Heart left ventricle (tissue), 16 donors: ENCODE measurements around the gene CHD8. TPM values are rescaled to one million over a fixed set of nuclear protein-coding genes. Genes with fewer than 3 reads are reported as not detected.

Source experiments
- ATAC-seq, 4 donors: fragments of 200-7000 bp; cut with Tn5 transposase; one replicate each; pipeline ENCODE4 v1.9.1; 2020 to 2022; ENCODE audit warnings: moderate library complexity in 4 of 4, mild to moderate bottlenecking in 3 of 4, moderate number of reproducible peaks in 1 of 4
- DNase-seq, 5 donors: peaks; one replicate each; pipeline ENCODE4 v3.0.0-alpha.2; 2020
- H3K27ac ChIP-seq, 12 donors: fragments of 200-600 bp; sonication (generic) in 4 of 12; one replicate each; pipeline versions ENCODE4 v1.5.0 to v1.8.0; 2016 to 2022; ENCODE audit warnings: mild to moderate bottlenecking in 2 of 12
- H3K27me3 ChIP-seq, 9 donors: fragments of 200-600 bp; sonication (generic) in 2 of 9; one replicate each; pipeline versions ENCODE4 v1.5.1 to v1.8.0; 2016 to 2022; ENCODE audit warnings: mild to moderate bottlenecking in 3 of 9
- H3K36me3 ChIP-seq, 9 donors: fragments of 200-600 bp; sonication (generic) in 2 of 9; one replicate each; pipeline versions ENCODE4 v1.5.0 to v1.8.0; 2018 to 2022; ENCODE audit warnings: mild to moderate bottlenecking in 2 of 9
- H3K4me1 ChIP-seq, 12 donors: fragments of 200-600 bp; sonication (generic) in 4 of 12; one replicate each; pipeline versions ENCODE4 v1.5.0 to v1.8.0; 2016 to 2022; ENCODE audit warnings: mild to moderate bottlenecking in 3 of 12
- H3K4me3 ChIP-seq, 12 donors: fragments of 200-600 bp; sonication (generic) in 4 of 12; one replicate each; pipeline versions ENCODE4 v1.5.0 to v1.8.0; 2017 to 2022; ENCODE audit warnings: mild to moderate bottlenecking in 9 of 12, moderate library complexity in 4 of 12
- H3K9me3 ChIP-seq, 12 donors: fragments of 200-600 bp; sonication (generic) in 4 of 12; one replicate each; pipeline versions ENCODE4 v1.5.0 to v1.8.0; 2016 to 2022; ENCODE audit warnings: mild to moderate bottlenecking in 1 of 12
- CTCF ChIP-seq, 12 donors: fragments of 200-600 bp; sonication (generic) in 4 of 12; IDR thresholded peaks; one replicate each; pipeline versions ENCODE4 v1.5.0 to v1.8.0; 2018 to 2022; ENCODE audit warnings: antibody characterized with exemption in 12 of 12, mild to moderate bottlenecking in 5 of 12
- POLR2A ChIP-seq, 2 donors: fragments of 450-650 bp; IDR thresholded peaks; one replicate each; pipeline ENCODE4 v1.6.1; 2017; ENCODE audit warnings: antibody characterized with exemption in 2 of 2, mild to moderate bottlenecking in 2 of 2, moderate library complexity in 2 of 2
- WGBS, 4 donors: extraction: QIAGEN DNeasy Blood & Tissue Kit in 2 of 4; methylation state at CpG; one replicate each; pipeline versions ENCODE4 v1.1.5 to v1.1.7; 2013 to 2018; 5-methylcytosine and 5-hydroxymethylcytosine counted together
- intact Hi-C, 10 donors: fragments of 100-400 bp; cut with DNase I; formaldehyde crosslinking; loops; one replicate each; pipeline versions ENCODE4 v1.11.1 to v1.14.2; 2022
- polyA plus RNA-seq, 2 donors: library from polyadenylated mRNA; stranded (reverse); fragments of 200-250 nt; gene quantifications; one replicate each; pipeline ENCODE4 v1.2.3, GENCODE V29; 2013
- total RNA-seq, 9 donors: library from RNA; depleted of rRNA in 2 of 9; stranded (reverse); fragments of >200 nt in 2 of 9; fragmentation: NEBNext Ultra II Directional in 3 of 9; extraction: Animal tissue kit (Norgen Biotek cat#: 25700) in 3 of 9; gene quantifications; one replicate each; pipeline versions ENCODE4 v1.1.0 to v1.2.4, GENCODE V29; 2016 to 2023
- donor health status: ischemic (EF 13 %, LVEDD 7.1; RV severe dilation, severe dysfunction).
- donor health status: healthy with polysubstance abuse.
- donor health status: DM: no; HTN: yes; CAD: no.
- donor health status: DM: no; HTN: no; CAD: no.
- donor health status: ischemic (EF 25% LVEDD 6.9; RV normal size, moderate dysfunction).
- donor health status: ischemic (EF 25% LVEDD 5.7; RV mildly dilated, moderate dysfunction).
- donor health status: healthy.
- donor health status: DM: yes; HTN: yes; CAD: no.
- donor health status: ischemic (EF 35%, LVEDD 5.7; RV mildly dilated, moderate dysfunction).
- donor health status: nonischemic (EF 11% LVEDD 7.7; RV severe dilation, severe dysfunction).
- donor health status: DM: yes; HTN: yes; CAD: no.
- donor health status: PGD.
- donor health status: ischemic (EF 29% LVEDD 5.4; RV normal size, mild dysfunction).
- donor health status: nonischemic (EF 23%, LVEDD 6.1; RV moderate dilation, normal function).

Gene CHD8
- total and polyA plus RNA-seq, 11 donors: 19.0 to 56.9 (median 35.7) TPM

GRCh38 chr14:21426692-21427091 lies 29.2 kb downstream of the CHD8 start:
- no peaks in the 10 kb centered on the region for H3K27me3 ChIP-seq
- peaks cover 2 to 100% (median 98%) of the 10 kb centered on the region in 9 donors for H3K36me3 ChIP-seq
- no peak overlapping the region for H3K27ac ChIP-seq
- DNase-seq (no peak), ATAC-seq (no peak)
- no peak overlapping the region for H3K4me3 ChIP-seq
- peaks cover 0 to 10% (median 5%) of the 10 kb centered on the region in 12 donors for H3K4me1 ChIP-seq
- TF ChIP-seq POLR2A (IDR thresholded peaks at IDR 0.05): no peak
- no peak for TF ChIP-seq CTCF (IDR thresholded peaks at IDR 0.05)
- WGBS, 4 donors: 93 to 100% (median 96%) methylated on average over 1 of the region's 1 CpG
- intact Hi-C loops: loop anchor here in 1 of 10 donors (1.0 kb wide), 1 partner anchor 18 kb away; no protein-coding TSS in a partner anchor
- H3K9me3 ChIP-seq: no peaks in the 10 kb centered on the region

- TF ChIP-seq CTCF (IDR thresholded peaks at IDR 0.05) (no peak), POLR2A (IDR thresholded peaks at IDR 0.05) (no peak)
- H3K4me1 ChIP-seq: no peaks in the 10 kb centered on the region
- intact Hi-C loops: loop anchor here in 2 of 10 donors (10.0 kb wide), 1 partner anchor 55 kb away; no protein-coding TSS in a partner anchor
- H3K27me3 ChIP-seq: no peaks in the 10 kb centered on the region
- H3K4me3 ChIP-seq: no peak overlapping the region
- peaks cover 2 to 99% (median 95%) of the 10 kb centered on the region in 9 donors for H3K36me3 ChIP-seq
- H3K27ac ChIP-seq: no peak overlapping the region
- ATAC-seq: peak in 1 of 4 donors; percentile 22
- no peaks in the 10 kb centered on the region for H3K9me3 ChIP-seq
- DNase-seq: no peak
- 89 to 95% (median 90%) methylated on average over 4 to 5 of the region's 5 CpGs for WGBS, 4 donors
Measured at GRCh38 chr14:21419528-21419927, 36.4 kb downstream of the CHD8 start.

GRCh38 chr14:21415329-21415728 lies 40.6 kb downstream of the CHD8 start:
- intact Hi-C loops: loop anchor here in 2 of 10 donors (10.0 kb wide), 1 partner anchor 51 kb away; no protein-coding TSS in a partner anchor
- ATAC-seq (no peak), DNase-seq (no peak)
- Histone ChIP-seq H3K36me3 (peaks cover 3 to 99% (median 95%) of the 10 kb centered on the region in 9 donors), H3K27me3 (no peaks in the 10 kb centered on the region), H3K4me1 (no peaks in the 10 kb centered on the region), H3K27ac (no peak overlapping the region), H3K9me3 (no peaks in the 10 kb centered on the region), H3K4me3 (no peak overlapping the region)
- 92 to 95% (median 93%) methylated on average over 4 of the region's 4 CpGs for WGBS, 4 donors
- TF ChIP-seq POLR2A (IDR thresholded peaks at IDR 0.05) (no peak), CTCF (IDR thresholded peaks at IDR 0.05) (no peak)

- 93 to 99% (median 94%) methylated on average over 1 of the region's 1 CpG for WGBS, 4 donors
- Histone ChIP-seq H3K36me3 (peaks cover 3 to 99% (median 95%) of the 10 kb centered on the region in 9 donors), H3K27me3 (no peaks in the 10 kb centered on the region), H3K4me1 (no peaks in the 10 kb centered on the region), H3K4me3 (no peak overlapping the region), H3K27ac (no peak overlapping the region), H3K9me3 (no peaks in the 10 kb centered on the region)
- DNase-seq: no peak
- intact Hi-C loops: loop anchor here in 2 of 10 donors (10.0 kb wide), 1 partner anchor 49 kb away; no protein-coding TSS in a partner anchor
- TF ChIP-seq POLR2A (IDR thresholded peaks at IDR 0.05) (no peak), CTCF (IDR thresholded peaks at IDR 0.05) (no peak)
- no peak for ATAC-seq
Measured at GRCh38 chr14:21414137-21414631, 41.7 kb downstream of the CHD8 start.
